NCI-H69 (cell line): ENCODE results near the gene JAML.

Experiments used
- DNase-seq: peaks from one replicate; lab custom pipeline; 2025; lab: John Stamatoyannopoulos, UW

The JAML gene

DNA sequence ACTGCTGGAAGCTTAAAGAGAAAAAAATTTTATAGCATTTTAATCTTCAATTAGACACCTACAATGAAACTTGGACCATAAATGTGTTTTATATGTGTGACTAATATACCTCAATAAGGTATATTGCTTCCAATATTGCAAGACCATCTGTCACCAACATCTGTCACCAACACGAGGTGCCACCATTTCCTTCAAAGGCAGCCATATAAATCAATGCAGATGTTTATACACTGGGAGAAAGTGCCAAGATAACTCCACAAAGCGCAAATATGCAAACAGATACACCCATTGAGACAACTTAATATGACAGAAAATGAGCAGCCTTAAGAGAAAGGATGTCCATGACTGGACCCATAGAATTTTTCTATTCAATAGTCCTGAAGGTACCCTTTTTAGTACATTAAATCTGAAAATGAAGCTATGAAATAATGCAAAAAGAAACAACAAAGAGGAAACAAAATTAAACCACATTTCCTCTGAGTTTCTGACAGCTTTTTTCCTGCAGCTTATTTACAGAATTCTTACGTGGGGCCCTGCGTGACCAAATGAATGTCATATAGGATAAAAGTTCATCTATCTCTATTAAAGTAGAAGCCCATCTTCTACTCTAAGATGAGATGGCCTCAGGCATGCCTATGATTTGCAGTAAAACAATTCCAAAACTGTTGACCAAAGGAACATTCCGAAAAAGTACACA lies 14.8 kb upstream of the JAML start:
- DNase-seq: peak; percentile 71

DNA sequence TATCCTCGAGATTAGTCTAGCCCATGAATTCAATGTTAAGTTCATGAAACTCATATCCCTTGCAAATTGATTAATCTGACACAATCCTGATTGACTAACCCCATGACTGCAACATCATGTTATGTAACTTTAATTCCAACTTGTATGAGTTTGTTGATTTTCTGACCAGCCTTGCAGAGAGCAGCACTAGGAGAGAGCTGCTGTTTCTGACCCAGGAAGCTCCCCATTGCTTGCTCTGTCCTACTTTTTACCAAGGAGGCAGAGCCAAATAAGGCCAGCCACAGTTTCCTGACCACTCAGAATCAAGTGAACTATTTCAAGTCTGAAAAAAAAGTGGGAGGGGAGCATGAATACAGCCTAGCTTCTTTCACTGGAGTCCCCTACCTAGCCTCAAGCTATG lies 14.1 kb upstream of the JAML start:
- DNase-seq: peak; percentile 64

DNA sequence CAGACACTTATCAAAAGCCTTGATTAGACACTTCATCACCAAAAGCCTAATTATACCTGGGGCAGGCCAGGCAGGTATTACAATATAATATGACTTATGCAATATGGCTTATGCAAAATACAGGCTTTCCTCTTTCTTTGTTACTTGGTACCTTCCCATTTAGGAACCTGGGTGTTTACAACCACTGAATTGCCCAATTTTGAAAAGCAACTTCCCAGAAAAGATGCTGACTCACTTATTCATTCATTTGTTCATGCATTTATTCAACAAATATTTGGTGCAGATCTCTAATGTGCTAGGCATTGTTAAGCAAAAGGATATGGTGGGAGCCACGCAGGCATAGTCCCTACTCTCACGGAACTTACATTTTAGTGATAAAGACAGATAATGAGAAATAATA lies 13.6 kb upstream of the JAML start:
- no peak for DNase-seq

- no peak for DNase-seq
These were observed 11.4 kb upstream of the JAML start for GRCh38 chr11:118236170-118236569.

GRCh38 chr11:118234833-118235232 lies 10.0 kb upstream of the JAML start:
- DNase-seq: no peak

DNA sequence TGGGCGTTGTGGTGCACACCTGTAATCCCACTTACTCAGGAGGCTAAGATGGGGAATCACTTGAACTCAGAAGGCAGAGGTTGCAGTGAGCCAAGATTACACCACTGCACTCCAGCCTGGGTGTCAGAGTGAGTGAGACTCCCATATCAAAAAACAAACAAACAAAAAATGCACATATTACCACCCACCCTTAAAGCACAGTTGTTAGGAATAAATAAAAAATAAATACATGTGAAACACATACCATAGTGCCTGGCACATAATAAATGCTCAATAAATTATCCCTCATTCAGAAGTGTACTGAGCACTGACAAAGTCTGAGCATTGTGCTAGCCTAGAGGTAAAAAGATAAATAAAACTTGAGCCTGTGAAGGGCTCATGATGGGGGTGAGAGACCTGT lies 9.0 kb upstream of the JAML start:
- no peak for DNase-seq

DNA sequence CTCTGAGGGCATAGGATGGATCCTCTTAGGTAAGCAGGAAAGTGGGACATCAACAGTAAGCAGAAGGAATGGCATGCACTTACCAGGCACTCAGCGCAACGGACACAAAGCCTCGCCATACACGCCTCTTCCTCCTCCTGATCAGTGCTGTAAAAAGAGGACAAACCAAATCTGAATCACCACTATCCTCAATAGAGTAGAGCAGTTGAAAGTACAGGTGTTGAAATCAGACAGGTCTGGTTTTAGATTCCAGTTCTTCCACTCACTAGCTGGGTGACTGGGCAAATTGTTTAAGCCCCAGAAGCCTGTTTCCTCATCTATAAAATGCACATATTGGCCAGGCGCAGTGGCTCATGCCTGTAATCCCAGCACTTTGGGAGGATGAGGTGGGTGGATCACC lies 8.6 kb upstream of the JAML start:
- no peak for DNase-seq

DNA sequence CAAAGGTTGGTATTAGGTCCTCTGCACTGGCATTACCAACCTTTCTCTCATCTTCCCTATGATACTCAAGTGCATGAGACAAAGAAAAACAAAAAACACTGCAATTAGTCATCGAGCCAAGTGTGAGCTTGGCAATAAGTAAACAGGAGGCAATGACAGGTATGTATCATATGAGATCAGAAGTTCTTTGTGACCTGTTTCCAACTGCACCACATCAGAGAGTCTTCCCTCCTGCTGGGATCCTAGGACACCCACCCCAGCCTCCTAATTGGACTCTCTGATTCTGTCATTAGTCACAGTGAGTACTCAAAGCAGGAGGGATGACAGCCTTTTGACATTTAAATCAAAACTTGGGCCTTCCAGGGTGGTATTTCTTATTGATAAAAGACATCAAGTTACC lies 7.8 kb upstream of the JAML start:
- no peak for DNase-seq

DNA sequence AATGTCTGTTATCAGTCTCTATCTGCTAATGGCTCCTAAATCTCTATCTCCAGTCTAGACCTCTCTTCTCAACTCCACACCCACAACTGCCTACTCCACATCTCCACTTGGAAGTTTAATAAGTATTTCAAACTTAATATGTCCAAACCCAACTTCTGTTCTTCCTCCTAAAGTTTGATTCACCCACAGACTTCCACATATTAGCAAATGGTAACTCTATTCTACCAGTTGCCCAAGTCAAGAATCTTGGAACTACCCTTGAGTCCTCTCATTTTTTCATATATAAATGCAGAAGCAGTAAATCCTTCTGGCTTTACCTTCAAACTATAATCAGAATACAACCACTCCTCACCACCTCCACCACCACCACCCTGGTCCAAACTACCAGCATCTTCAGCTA lies 6.7 kb upstream of the JAML start:
- DNase-seq: no peak

- DNase-seq: no peak
These were observed 5.3 kb upstream of the JAML start for GRCh38 chr11:118230088-118230487.

DNA sequence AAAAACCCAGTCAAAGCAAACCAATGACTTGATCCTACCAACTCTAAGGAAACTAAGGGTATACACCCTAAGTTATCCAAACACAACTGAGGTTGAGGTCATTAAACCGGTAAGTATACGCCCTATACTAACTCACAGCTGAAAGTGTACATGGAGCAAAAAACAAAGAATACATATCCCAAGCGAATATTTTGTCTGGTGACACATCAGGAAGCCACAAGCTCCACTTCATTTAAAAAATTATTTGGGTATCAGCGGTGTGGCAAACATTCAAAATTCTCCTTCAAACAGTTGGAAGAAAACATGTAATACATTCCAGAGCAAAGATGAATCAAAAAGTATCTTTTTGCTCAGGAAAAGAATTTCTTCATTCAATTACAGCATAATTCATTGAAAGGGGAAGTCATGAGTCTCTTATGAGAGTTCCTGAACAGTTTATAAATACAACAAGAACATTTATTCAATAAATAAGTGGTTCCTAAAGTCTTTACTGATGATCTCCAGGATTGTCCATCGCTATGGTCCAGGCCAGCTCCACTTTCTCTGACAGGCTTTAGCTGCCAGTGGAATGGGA lies 4.5 kb upstream of the JAML start:
- DNase-seq: no peak

GRCh38 chr11:118227865-118228785 lies 3.3 kb upstream of the JAML start:
- DNase-seq: no peak

DNA sequence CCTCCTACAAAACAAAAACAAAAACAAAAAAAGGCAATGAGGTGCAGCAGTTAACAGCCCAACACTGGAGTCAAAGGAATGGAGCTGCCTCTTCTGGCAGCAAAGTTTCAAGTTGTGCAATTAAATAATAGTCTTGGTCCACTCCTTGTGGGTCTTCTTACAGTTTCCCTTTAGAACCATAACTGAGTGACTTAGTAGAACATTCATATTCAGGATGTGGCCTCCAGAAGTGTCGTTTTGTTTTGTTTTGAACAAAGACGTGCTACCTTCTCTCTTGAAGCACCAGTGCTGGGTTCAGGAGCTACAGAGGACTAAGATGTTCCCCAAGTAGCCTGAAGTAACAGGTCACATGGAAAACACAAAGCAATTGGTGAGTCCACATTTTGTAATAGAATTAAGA lies 2.0 kb upstream of the JAML start:
- no peak for DNase-seq

DNA sequence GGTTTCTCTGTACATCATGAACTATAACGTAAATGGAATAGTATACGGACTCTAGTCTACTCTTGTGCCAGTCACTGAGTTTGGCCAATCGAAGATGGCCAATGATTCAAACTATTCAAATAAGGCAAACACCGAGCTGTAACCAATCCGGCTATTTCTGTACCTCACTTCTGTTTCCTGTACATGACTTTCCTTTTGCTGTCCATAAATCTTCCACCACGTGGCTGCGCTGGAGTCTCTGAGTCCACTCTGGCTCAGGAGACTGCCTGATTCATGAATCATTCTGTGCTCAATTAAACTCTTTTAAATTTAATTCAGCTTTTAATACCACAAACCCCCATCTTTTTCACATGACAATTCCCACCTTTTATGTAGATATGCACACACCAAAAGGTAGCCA lies 1.5 kb upstream of the JAML start:
- no peak for DNase-seq

- no peak for DNase-seq
These were observed 819 bp downstream of the JAML start for GRCh38 chr11:118223992-118224391.

DNA sequence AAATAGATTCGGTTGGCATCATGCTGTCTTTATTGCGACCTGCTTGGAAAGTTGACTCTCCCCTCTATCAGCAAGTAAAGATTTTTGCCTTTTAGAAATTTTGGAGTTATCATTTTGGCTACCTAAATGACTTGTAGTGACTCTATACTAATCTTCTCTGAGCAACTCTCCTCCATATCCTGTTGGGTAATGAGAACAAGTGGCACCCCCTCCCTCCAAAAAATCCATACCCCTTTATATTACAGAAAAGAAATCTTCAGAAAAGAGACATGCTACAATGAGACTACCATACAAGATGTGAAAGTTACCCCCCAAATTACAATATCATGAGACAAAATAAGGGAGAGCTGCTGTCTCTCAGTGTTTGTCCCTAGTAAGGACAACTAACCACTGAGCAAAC lies 1.2 kb downstream of the JAML start:
- DNase-seq: no peak

DNA sequence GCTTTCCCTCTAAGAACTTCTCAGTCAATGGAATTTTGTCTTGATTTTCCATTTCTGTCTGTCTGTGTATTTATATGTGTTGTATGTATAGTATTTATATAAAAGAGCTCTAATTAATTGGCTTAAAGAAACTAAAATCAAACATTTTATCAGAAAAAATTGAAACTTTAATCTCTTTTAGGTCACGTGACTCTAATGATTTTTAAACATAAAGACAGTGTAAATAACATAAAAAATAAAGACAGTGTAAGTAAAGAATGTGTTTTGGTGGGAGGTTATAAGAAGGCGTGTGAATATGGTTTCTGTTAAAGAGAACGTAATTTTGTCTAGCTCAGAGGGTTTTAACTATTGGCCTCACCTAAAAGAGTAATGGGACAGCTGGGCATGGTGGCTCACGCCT lies 2.4 kb downstream of the JAML start:
- DNase-seq: no peak

- DNase-seq: no peak
These were observed 3.4 kb downstream of the JAML start for GRCh38 chr11:118221419-118221818.

GRCh38 chr11:118219732-118220131 lies 5.1 kb downstream of the JAML start:
- DNase-seq: no peak

DNA sequence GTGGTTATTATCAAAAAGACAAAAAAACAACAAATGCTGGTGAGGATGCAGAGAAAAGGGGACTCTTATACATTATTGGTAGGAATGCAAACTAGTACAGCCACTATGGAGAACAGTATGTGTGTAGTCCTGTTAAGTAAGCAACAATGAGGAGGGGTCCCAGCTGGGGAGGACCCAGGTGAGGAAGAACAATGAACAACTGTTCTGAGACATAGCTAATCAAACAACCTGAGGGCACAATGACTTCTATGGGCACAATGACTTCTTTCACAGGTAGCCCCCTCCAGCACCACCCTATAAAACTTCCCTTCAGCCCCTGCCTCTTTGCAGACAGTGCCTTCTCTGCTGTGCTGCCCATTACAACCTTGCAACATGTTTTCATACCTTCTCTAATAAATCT lies 5.6 kb downstream of the JAML start:
- no peak for DNase-seq

GRCh38 chr11:118217575-118217974 lies 7.2 kb downstream of the JAML start:
- DNase-seq: no peak

GRCh38 chr11:118216621-118217481 lies 8.0 kb downstream of the JAML start:
- no peak for DNase-seq
